ENCODE measurements around the gene RAD9A.
A peak's percentile ranks its signal among the peaks of the same experiment; 100 is the strongest.

The RAD9A gene

DNA sequence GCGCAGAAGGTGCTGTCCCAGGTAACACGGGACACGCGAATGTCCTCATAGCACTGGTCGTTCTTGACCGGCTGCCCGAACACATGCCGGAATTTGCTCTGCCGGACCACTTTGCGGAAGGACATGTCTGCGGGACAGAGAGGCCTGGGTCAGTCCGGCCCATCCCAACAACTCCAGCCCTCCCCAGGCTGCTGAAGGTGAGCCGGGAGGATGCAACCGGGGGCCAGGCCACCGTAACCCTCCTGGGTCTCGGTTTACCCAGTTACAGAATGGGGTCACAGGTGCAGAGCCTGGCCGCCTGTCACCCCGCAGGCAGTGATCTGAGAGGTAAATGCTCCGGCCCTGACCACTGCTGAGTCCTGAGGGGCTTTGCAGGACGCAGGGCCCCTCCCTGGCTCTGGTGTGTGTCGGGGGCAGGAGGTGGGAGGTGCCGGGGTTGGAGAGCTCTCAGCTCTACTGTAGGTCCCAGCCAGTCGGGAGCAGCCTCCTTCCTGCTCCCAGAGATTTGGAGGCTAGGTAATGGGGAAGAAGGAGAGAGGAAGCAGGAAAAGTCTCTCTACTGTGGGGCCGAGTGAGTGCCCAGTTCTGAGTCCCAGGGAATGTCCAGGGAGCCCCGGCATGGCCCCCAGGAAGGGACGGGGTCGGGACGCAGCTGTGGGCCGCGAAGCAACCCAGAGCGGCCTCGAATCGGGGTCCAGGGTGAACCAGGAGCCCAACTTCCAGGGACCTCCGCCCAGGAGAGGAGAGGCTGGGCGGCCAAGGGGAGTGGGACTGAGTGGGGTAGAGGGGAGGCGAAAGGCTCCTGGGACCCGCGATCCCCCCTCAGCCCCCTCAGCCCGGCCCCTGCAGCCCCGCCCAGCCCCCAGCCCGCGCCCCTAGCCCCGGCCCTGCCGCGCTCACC, 51.0 kb downstream of the RAD9A start:
- peaks cover 0 to 42% of the 10 kb centered on the region in 2 donors for H3K36me3 ChIP-seq (ENCODE audit: control insufficient read depth in 1 of 2, insufficient read depth in 2 of 2, low read length in 2 of 2)
- peaks cover 0 to 15% of the 10 kb centered on the region in 2 donors for H3K4me1 ChIP-seq (ENCODE audit: control insufficient read depth in 1 of 2, insufficient read depth in 2 of 2, low read length in 2 of 2)
- no peaks in the 10 kb centered on the region for H3K27me3 ChIP-seq (ENCODE audit: low read depth, low read length)
- no peaks in the 10 kb centered on the region for H3K9me3 ChIP-seq (ENCODE audit: control insufficient read depth in 1 of 2, low read length in 2 of 2)
- peak overlapping the region; percentile 68 to 70 for H3K4me3 ChIP-seq (ENCODE audit: low read depth in 1 of 2, low read length in 2 of 2)
- peak overlapping the region; percentile 69 for H3K27ac ChIP-seq (ENCODE audit: low read length)

- no peak overlapping the region for H3K27ac ChIP-seq (ENCODE audit: low read length)
These were observed 53.7 kb downstream of the RAD9A start for GRCh38 chr11:67445515-67445914.

More at GRCh38 chr11:67445515-67445914, 53.7 kb downstream of the RAD9A start:
- peaks cover 0 to 11% of the 10 kb centered on the region in 2 donors for H3K4me1 ChIP-seq (ENCODE audit: control insufficient read depth in 1 of 2, insufficient read depth in 2 of 2, low read length in 2 of 2)
- no peaks in the 10 kb centered on the region for H3K9me3 ChIP-seq (ENCODE audit: control insufficient read depth in 1 of 2, low read length in 2 of 2)
- peaks cover 0 to 16% of the 10 kb centered on the region in 2 donors for H3K36me3 ChIP-seq (ENCODE audit: control insufficient read depth in 1 of 2, insufficient read depth in 2 of 2, low read length in 2 of 2)
- no peaks in the 10 kb centered on the region for H3K27me3 ChIP-seq (ENCODE audit: low read depth, low read length)
- no peak overlapping the region for H3K4me3 ChIP-seq (ENCODE audit: low read depth in 1 of 2, low read length in 2 of 2)
